SH-SY5Y (cell line): ENCODE measurements around the gene CPA5.

ENCODE experiments used
- GATA2 ChIP-seq: IDR thresholded peaks from 2 replicates; pipeline ENCODE4 v1.6.1; 2011; ENCODE audit warnings: mild to moderate bottlenecking, low read depth, low read length
- GATA3 ChIP-seq: IDR thresholded peaks from 2 replicates; pipeline ENCODE4 v1.6.1; 2011; ENCODE audit warnings: low read depth, mild to moderate bottlenecking, low read length, moderate library complexity

DNA sequence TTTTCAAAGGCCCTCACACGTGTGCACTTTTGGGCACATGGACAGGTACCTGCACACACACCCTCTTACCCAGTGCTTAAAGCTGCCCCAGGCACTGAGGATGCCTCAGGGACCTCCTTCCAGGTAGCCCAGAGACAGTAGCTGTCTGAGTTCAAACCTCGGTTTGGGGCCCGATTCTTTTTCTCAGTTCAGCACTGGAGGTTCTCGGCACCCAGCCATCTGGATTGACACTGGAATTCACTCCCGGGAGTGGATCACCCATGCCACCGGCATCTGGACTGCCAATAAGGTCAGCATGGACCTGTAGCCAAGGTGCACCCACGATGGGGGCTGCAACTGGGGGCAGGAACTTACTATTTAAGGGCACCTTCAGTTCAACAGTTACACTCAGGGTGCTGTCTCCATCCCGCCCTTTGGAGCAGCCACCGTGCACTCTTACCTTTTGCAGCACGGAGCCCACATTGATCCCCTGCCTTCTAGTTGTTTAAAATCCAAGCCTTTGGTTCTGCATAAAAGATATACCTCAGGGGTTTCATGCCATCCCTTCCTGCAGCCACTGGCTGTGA lies 17.7 kb downstream of the CPA5 start:
- no peak for TF ChIP-seq GATA2
- no peak for TF ChIP-seq GATA3
